HG02973 (cell line): ENCODE data around the gene COPG1.
"Not testable (repeated sequence)": the region's sequence is repeated elsewhere in the genome, so short reads cannot be mapped to it uniquely, and the experiment has no call there.

ENCODE experiments used
- ATAC-seq: cut with Tn5 transposase; IDR thresholded peaks from one replicate; pipeline ENCODE4 v1.9.1; 2021; ENCODE audit warnings: moderate library complexity; ENCODE audit not compliant: unreplicated experiment

COPG1 gene

DNA sequence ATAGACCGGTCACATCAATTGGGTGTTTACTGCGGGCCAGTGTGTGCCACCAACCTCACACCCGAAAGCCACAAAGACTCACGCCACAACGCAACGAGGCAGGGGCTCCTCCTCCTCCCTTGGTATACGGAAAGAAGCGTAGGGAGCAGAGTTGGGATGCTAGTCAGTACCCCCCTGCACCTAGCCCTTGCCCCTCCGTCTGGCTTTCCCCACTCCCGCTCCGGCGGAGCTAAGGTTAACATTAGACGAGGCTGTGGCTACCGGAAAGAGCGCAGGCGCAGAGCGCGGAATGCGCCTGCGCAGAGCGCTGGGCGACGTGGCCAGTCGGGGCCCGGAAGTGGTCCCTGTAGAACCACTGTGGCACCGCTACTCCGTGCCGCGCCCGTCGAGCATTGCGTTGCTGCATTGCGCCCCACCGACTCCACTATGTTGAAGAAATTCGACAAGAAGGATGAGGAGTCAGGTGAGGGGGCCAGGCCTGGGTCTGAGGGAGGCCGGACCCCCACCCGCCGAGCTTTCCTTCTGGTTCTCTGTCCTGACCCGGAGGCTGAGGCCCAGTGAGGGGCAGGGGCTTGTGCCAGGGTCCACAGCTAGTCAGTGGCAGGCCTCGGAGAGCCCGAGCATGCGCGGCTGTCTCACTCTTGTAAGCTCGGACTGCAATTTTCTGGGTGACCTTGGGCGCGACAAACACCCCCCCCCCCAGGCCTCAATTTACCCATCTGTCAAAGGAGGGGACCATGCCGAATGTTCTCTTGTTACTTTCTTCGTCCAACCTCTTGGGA is at the start of gene COPG1:
Gene COPG1, plus strand, starts transcription at position 323 of the 782 bp plus-strand sequence. Its CDS starts 104 bp downstream, at position 427.
- ATAC-seq = peak; percentile 70

GRCh38 chr3:129204473-129204872 is 44.9 kb upstream of the COPG1 start:
- ATAC-seq = no peak

- ATAC-seq = no peak
These were observed 44.1 kb upstream of the COPG1 start for GRCh38 chr3:129205109-129205832.

- no peak for ATAC-seq
These were observed 41.9 kb upstream of the COPG1 start for GRCh38 chr3:129207479-129207878.

- no peak for ATAC-seq
These were observed 38.1 kb upstream of the COPG1 start for GRCh38 chr3:129211345-129211744.

DNA sequence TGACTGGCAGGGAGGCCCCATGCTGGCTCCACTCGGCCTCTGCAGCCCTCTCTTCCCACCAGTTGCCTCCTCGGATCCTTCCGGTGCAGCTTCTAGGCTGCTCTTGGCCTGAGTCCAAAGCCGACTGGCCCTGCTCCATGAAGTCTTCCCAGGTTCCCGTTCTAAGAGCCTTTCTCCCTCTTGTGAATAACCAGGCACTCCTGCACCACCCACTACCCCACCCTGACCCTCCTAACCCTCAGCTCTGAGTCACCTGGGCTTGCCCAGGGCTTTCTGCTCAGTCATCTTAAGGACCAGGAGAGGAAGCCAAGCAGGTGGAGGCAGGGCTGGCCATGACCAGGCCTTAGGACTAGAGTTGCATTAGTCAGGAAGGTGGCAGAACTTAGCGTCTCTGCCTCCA is 37.6 kb upstream of the COPG1 start:
- ATAC-seq = no peak

- ATAC-seq = no peak
These were observed 36.2 kb upstream of the COPG1 start for GRCh38 chr3:129213238-129213637.

DNA sequence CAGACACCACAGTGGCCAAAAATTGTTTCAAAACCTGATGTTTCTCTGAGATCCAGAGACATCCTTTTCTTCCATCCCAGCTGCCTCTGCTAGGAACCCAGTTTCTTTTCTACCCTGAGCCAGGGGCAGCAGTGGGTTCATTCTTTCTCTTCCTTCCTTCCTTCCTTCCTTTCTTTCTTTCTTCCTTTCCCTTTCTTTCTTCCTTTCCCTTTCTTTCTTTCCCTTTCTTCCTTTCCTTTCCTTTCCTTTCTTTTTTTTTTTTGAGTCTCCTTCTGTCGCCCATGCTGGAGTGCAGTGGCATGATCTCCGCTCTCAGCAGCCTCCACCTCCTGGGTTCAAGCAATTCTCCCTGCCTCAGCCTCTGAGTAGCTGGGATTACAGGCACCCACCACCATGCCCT is 30.7 kb upstream of the COPG1 start:
- no peak for ATAC-seq

GRCh38 chr3:129224387-129224786 is 25.0 kb upstream of the COPG1 start:
- ATAC-seq = not testable (repeated sequence)

DNA sequence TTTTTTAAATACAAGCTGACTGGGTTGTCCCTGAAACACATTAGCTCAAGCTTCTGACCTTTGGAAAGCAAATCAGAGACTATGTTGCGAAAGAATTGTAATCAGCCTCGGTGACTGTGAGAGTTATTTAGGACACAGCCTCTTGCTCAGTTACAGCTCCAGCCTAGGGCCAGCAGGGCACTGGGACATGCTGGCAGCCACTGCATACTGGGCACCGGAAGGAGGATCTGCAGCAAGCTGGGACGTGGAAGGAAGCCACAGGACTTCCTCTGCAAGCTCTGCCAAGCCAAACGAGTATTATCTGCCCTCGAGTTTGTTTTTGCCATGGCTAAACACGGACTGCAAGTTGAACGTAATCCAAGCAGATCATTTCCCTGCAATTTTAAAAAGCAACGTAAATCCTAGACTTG is 24.4 kb upstream of the COPG1 start:
- no peak for ATAC-seq

DNA sequence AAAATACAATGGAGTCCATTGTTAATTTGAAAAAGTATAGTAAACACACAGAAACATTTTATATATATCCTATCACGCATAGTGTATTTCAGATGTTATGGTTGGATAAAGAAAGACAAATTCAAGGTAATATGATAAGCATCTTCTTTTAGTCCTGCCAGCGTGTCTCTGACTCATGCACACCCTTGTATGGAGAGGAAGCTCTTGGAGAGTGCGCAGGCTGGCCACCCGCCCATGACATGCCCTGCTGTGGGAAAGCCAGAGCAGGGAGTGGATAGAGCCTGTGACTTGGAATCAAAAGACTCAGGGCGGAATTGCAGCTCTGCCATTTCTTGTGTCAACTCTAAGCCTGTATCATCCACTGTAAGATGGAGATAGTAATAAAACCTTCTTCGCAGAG is 23.0 kb upstream of the COPG1 start:
- ATAC-seq = no peak

GRCh38 chr3:129228891-129229585 is 20.4 kb upstream of the COPG1 start:
- ATAC-seq = no peak

GRCh38 chr3:129230311-129231019 is 18.9 kb upstream of the COPG1 start:
- ATAC-seq = no peak

- ATAC-seq = no peak
These were observed 17.9 kb upstream of the COPG1 start for GRCh38 chr3:129231331-129232119.

GRCh38 chr3:129233538-129233937 is 15.9 kb upstream of the COPG1 start:
- peak; percentile 74 for ATAC-seq

DNA sequence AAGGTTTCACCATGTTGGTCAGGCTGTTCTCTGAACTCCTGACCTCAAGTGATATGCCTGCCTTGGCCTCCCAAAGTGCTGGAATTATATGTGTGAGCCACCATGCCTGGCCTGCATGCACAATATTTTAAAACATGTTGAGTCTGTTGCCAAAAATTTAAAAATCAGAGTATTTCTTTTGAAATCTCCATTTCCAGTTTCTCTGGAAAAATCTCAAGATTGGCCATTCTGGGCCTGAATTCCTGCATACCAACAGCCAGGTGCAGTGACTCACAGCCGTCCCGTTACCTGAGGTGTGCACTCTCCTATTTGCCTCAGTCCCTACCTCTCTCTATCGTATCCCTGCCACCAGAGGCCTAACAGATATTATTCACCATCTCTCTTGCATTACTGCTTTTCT is 15.0 kb upstream of the COPG1 start:
- no peak for ATAC-seq

DNA sequence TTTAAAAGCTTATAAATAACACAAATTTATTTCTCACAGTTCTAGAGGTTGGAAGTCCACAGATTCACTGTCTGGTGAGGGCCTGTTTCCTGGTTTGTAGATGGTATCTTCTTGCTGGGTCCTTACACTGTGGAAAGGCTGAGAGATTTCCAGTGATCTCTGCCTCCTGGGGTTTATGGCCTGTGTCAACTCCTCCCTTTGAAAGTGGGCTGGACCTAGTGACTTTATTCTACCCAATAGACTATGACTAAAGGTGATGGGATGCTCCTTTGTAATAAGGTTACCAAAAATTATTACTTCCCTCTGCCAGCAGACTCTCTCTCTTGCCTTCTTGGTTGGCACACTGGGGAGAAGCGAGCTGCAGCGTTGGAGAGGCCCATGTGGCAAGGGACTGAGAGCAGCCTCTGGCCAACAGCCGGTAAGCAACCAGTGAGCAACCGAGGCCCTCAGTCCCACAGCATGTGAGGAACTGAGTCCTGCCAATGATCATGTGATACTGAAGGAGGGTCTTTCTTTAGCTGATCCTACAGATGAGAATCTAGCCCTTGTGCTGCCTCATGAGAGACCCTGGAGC is 14.0 kb upstream of the COPG1 start:
- no peak for ATAC-seq

- ATAC-seq = no peak
These were observed 10.3 kb upstream of the COPG1 start for GRCh38 chr3:129238945-129239705.

- ATAC-seq = no peak
These were observed 9.4 kb upstream of the COPG1 start for GRCh38 chr3:129239991-129240390.
